ENCODE measurements around the gene NECTIN2.

NECTIN2 gene

GRCh38 chr19:44808463-44809371, 37.4 kb upstream of the NECTIN2 start, which contains the start of gene BCAM:
Gene BCAM (plus strand): TSS chr19:44809103. CDS start chr19:44809125, 22 bp downstream.
- H3K9ac ChIP-seq (ENCODE audit: low read depth in 1 of 2, low read length in 2 of 2): peak within 1 kb of the TSS; percentile 59 to 70
- H3K4me1 ChIP-seq (ENCODE audit: control insufficient read depth in 1 of 2, insufficient read depth in 2 of 2, low read length in 2 of 2): peaks cover 15 to 16% of the 10 kb centered on the region in 2 donors
- H3K36me3 ChIP-seq (ENCODE audit: control insufficient read depth in 1 of 2, insufficient read depth in 2 of 2, low read length in 2 of 2): peaks cover 4 to 5% of the 10 kb centered on the region in 2 donors
- H3K27me3 ChIP-seq (ENCODE audit: control insufficient read depth in 1 of 2, insufficient read depth in 2 of 2, low read length in 2 of 2): no peaks in the 10 kb centered on the region
- H3K4me3 ChIP-seq (ENCODE audit: low read depth in 1 of 2, low read length in 2 of 2): peak within 1 kb of the TSS; percentile 62 to 64
- peak within 1 kb of the TSS; percentile 50 for H3K27ac ChIP-seq (ENCODE audit: low read depth, low read length)
- H3K9me3 ChIP-seq (ENCODE audit: control insufficient read depth in 1 of 2, low read length in 2 of 2): peaks cover 0 to 3% of the 10 kb centered on the region in 2 donors

GRCh38 chr19:44809577-44810233, 36.4 kb upstream of the NECTIN2 start:
- Histone ChIP-seq H3K9ac (ENCODE audit: low read depth in 1 of 2, low read length in 2 of 2) (peak overlapping the region; percentile 59 to 70), H3K4me1 (ENCODE audit: control insufficient read depth in 1 of 2, insufficient read depth in 2 of 2, low read length in 2 of 2) (peaks cover 15 to 16% of the 10 kb centered on the region in 2 donors), H3K27me3 (ENCODE audit: control insufficient read depth in 1 of 2, insufficient read depth in 2 of 2, low read length in 2 of 2) (no peaks in the 10 kb centered on the region), H3K36me3 (ENCODE audit: control insufficient read depth in 1 of 2, insufficient read depth in 2 of 2, low read length in 2 of 2) (peaks cover 0 to 4% of the 10 kb centered on the region in 2 donors), H3K9me3 (ENCODE audit: control insufficient read depth in 1 of 2, low read length in 2 of 2) (no peaks in the 10 kb centered on the region), H3K4me3 (ENCODE audit: low read depth in 1 of 2, low read length in 2 of 2) (peak overlapping the region; percentile 62 to 64), H3K27ac (ENCODE audit: low read depth, low read length) (no peak overlapping the region)

- Histone ChIP-seq H3K4me3 (ENCODE audit: low read depth in 1 of 2, low read length in 2 of 2) (no peak overlapping the region), H3K9me3 (ENCODE audit: control insufficient read depth in 1 of 2, low read length in 2 of 2) (no peaks in the 10 kb centered on the region), H3K27ac (ENCODE audit: low read depth, low read length) (no peak overlapping the region), H3K36me3 (ENCODE audit: control insufficient read depth in 1 of 2, insufficient read depth in 2 of 2, low read length in 2 of 2) (peaks cover 0 to 7% of the 10 kb centered on the region in 2 donors), H3K9ac (ENCODE audit: low read depth in 1 of 2, low read length in 2 of 2) (no peak overlapping the region), H3K27me3 (ENCODE audit: control insufficient read depth in 1 of 2, insufficient read depth in 2 of 2, low read length in 2 of 2) (no peaks in the 10 kb centered on the region), H3K4me1 (ENCODE audit: control insufficient read depth in 1 of 2, insufficient read depth in 2 of 2, low read length in 2 of 2) (peaks cover 15 to 16% of the 10 kb centered on the region in 2 donors)
These were observed 35.6 kb upstream of the NECTIN2 start for GRCh38 chr19:44810234-44811121.

GRCh38 chr19:44811122-44811419, 35.0 kb upstream of the NECTIN2 start:
- H3K36me3 ChIP-seq (ENCODE audit: control insufficient read depth in 1 of 2, insufficient read depth in 2 of 2, low read length in 2 of 2): peaks cover 0 to 7% of the 10 kb centered on the region in 2 donors
- H3K9me3 ChIP-seq (ENCODE audit: control insufficient read depth in 1 of 2, low read length in 2 of 2): no peaks in the 10 kb centered on the region
- H3K4me1 ChIP-seq (ENCODE audit: control insufficient read depth in 1 of 2, insufficient read depth in 2 of 2, low read length in 2 of 2): peaks cover 15 to 16% of the 10 kb centered on the region in 2 donors
- H3K27ac ChIP-seq (ENCODE audit: low read depth, low read length): no peak overlapping the region
- no peaks in the 10 kb centered on the region for H3K27me3 ChIP-seq (ENCODE audit: control insufficient read depth in 1 of 2, insufficient read depth in 2 of 2, low read length in 2 of 2)
- no peak overlapping the region for H3K9ac ChIP-seq (ENCODE audit: low read depth in 1 of 2, low read length in 2 of 2)
- no peak overlapping the region for H3K4me3 ChIP-seq (ENCODE audit: low read depth in 1 of 2, low read length in 2 of 2)

- no peaks in the 10 kb centered on the region for H3K9me3 ChIP-seq (ENCODE audit: control insufficient read depth in 1 of 2, low read length in 2 of 2)
- H3K4me3 ChIP-seq (ENCODE audit: low read depth in 1 of 2, low read length in 2 of 2): no peak overlapping the region
- no peak overlapping the region for H3K27ac ChIP-seq (ENCODE audit: low read depth, low read length)
- peaks cover 15 to 16% of the 10 kb centered on the region in 2 donors for H3K4me1 ChIP-seq (ENCODE audit: control insufficient read depth in 1 of 2, insufficient read depth in 2 of 2, low read length in 2 of 2)
- H3K27me3 ChIP-seq (ENCODE audit: control insufficient read depth in 1 of 2, insufficient read depth in 2 of 2, low read length in 2 of 2): no peaks in the 10 kb centered on the region
- H3K36me3 ChIP-seq (ENCODE audit: control insufficient read depth in 1 of 2, insufficient read depth in 2 of 2, low read length in 2 of 2): peaks cover 0 to 7% of the 10 kb centered on the region in 2 donors
- no peak overlapping the region for H3K9ac ChIP-seq (ENCODE audit: low read depth in 1 of 2, low read length in 2 of 2)
These were observed 33.9 kb upstream of the NECTIN2 start for GRCh38 chr19:44812142-44812718.

GRCh38 chr19:44813070-44813840, 32.8 kb upstream of the NECTIN2 start:
- no peaks in the 10 kb centered on the region for H3K27me3 ChIP-seq (ENCODE audit: control insufficient read depth in 1 of 2, insufficient read depth in 2 of 2, low read length in 2 of 2)
- peaks cover 16 to 18% of the 10 kb centered on the region in 2 donors for H3K4me1 ChIP-seq (ENCODE audit: control insufficient read depth in 1 of 2, insufficient read depth in 2 of 2, low read length in 2 of 2)
- no peak overlapping the region for H3K4me3 ChIP-seq (ENCODE audit: low read depth in 1 of 2, low read length in 2 of 2)
- no peak overlapping the region for H3K9ac ChIP-seq (ENCODE audit: low read depth in 1 of 2, low read length in 2 of 2)
- no peaks in the 10 kb centered on the region for H3K9me3 ChIP-seq (ENCODE audit: control insufficient read depth in 1 of 2, low read length in 2 of 2)
- H3K36me3 ChIP-seq (ENCODE audit: control insufficient read depth in 1 of 2, insufficient read depth in 2 of 2, low read length in 2 of 2): peaks cover 0 to 7% of the 10 kb centered on the region in 2 donors
- no peak overlapping the region for H3K27ac ChIP-seq (ENCODE audit: low read depth, low read length)

GRCh38 chr19:44813841-44814470, 32.1 kb upstream of the NECTIN2 start:
- Histone ChIP-seq H3K4me1 (ENCODE audit: control insufficient read depth in 1 of 2, insufficient read depth in 2 of 2, low read length in 2 of 2) (peaks cover 16 to 17% of the 10 kb centered on the region in 2 donors), H3K9me3 (ENCODE audit: control insufficient read depth in 1 of 2, low read length in 2 of 2) (no peaks in the 10 kb centered on the region), H3K27ac (ENCODE audit: low read depth, low read length) (no peak overlapping the region), H3K27me3 (ENCODE audit: control insufficient read depth in 1 of 2, insufficient read depth in 2 of 2, low read length in 2 of 2) (no peaks in the 10 kb centered on the region), H3K9ac (ENCODE audit: low read depth in 1 of 2, low read length in 2 of 2) (no peak overlapping the region), H3K4me3 (ENCODE audit: low read depth in 1 of 2, low read length in 2 of 2) (no peak overlapping the region), H3K36me3 (ENCODE audit: control insufficient read depth in 1 of 2, insufficient read depth in 2 of 2, low read length in 2 of 2) (peaks cover 0 to 7% of the 10 kb centered on the region in 2 donors)

GRCh38 chr19:44814517-44814916, 31.6 kb upstream of the NECTIN2 start:
- peaks cover 0 to 7% of the 10 kb centered on the region in 2 donors for H3K36me3 ChIP-seq (ENCODE audit: control insufficient read depth in 1 of 2, insufficient read depth in 2 of 2, low read length in 2 of 2)

GRCh38 chr19:44816301-44816700, 29.8 kb upstream of the NECTIN2 start:
- no peak overlapping the region for H3K27ac ChIP-seq (ENCODE audit: low read depth, low read length)
- no peak overlapping the region for H3K9ac ChIP-seq (ENCODE audit: low read depth in 1 of 2, low read length in 2 of 2)
- no peaks in the 10 kb centered on the region for H3K9me3 ChIP-seq (ENCODE audit: control insufficient read depth in 1 of 2, low read length in 2 of 2)
- no peak overlapping the region for H3K4me3 ChIP-seq (ENCODE audit: low read depth in 1 of 2, low read length in 2 of 2)
- no peaks in the 10 kb centered on the region for H3K27me3 ChIP-seq (ENCODE audit: control insufficient read depth in 1 of 2, insufficient read depth in 2 of 2, low read length in 2 of 2)
- peaks cover 0 to 7% of the 10 kb centered on the region in 2 donors for H3K36me3 ChIP-seq (ENCODE audit: control insufficient read depth in 1 of 2, insufficient read depth in 2 of 2, low read length in 2 of 2)
- H3K4me1 ChIP-seq (ENCODE audit: control insufficient read depth in 1 of 2, insufficient read depth in 2 of 2, low read length in 2 of 2): peaks cover 9 to 10% of the 10 kb centered on the region in 2 donors

More at GRCh38 chr19:44814517-44814916, 31.6 kb upstream of the NECTIN2 start:
- Histone ChIP-seq H3K9ac (ENCODE audit: low read depth in 1 of 2, low read length in 2 of 2) (no peak overlapping the region), H3K4me3 (ENCODE audit: low read depth in 1 of 2, low read length in 2 of 2) (no peak overlapping the region), H3K4me1 (ENCODE audit: control insufficient read depth in 1 of 2, insufficient read depth in 2 of 2, low read length in 2 of 2) (peaks cover 10 to 11% of the 10 kb centered on the region in 2 donors), H3K9me3 (ENCODE audit: control insufficient read depth in 1 of 2, low read length in 2 of 2) (no peaks in the 10 kb centered on the region), H3K27ac (ENCODE audit: low read depth, low read length) (no peak overlapping the region), H3K27me3 (ENCODE audit: control insufficient read depth in 1 of 2, insufficient read depth in 2 of 2, low read length in 2 of 2) (no peaks in the 10 kb centered on the region)
